CD14-positive monocyte (primary cell): ENCODE measurements around the gene UROC1. TPM values are rescaled to one million over a fixed set of nuclear protein-coding genes. Genes with fewer than 3 reads are reported as not detected.

Experiments
- DNase-seq, 3 donors: peaks; one replicate each; pipeline ENCODE4 v3.0.0-alpha.2; 2011 to 2022
- H2AFZ ChIP-seq: 2 replicates; pipeline ENCODE4 v1.6.0; 2012; ENCODE audit warnings: mild to moderate bottlenecking, low read depth, low read length, inconsistent platforms; ENCODE audit not compliant: insufficient read depth, poor library complexity, severe bottlenecking
- H3K27ac ChIP-seq, 2 donors: 1 replicate in 1 of 2; 2 replicates in 1 of 2; pipeline ENCODE4 v1.5.1; 2012 to 2013; ENCODE audit warnings: low read length in 2 of 2, control low read depth in 1 of 2, inconsistent platforms in 1 of 2, low read depth in 1 of 2, mild to moderate bottlenecking in 1 of 2
- H3K27me3 ChIP-seq, 2 donors: one replicate each; pipeline versions ENCODE4 v1.6.0 to v1.6.1; 2011 to 2013; ENCODE audit warnings: low read length in 2 of 2; ENCODE audit not compliant: control insufficient read depth in 2 of 2, insufficient read depth in 2 of 2
- H3K36me3 ChIP-seq, 2 donors: replicated peaks in 1 of 2; 1 replicate in 1 of 2; 2 replicates in 1 of 2; pipeline versions ENCODE4 v1.5.1 to v1.6.1; 2012 to 2013; ENCODE audit warnings: low read length in 2 of 2, control low read depth in 1 of 2, inconsistent platforms in 1 of 2, mild to moderate bottlenecking in 1 of 2; ENCODE audit not compliant: insufficient read depth in 2 of 2, control insufficient read depth in 1 of 2
- H3K4me1 ChIP-seq, 2 donors: 1 replicate in 1 of 2; 2 replicates in 1 of 2; pipeline versions ENCODE4 v1.5.1 to v1.6.1; 2012 to 2013; ENCODE audit warnings: low read length in 2 of 2, control low read depth in 1 of 2, inconsistent platforms in 1 of 2, mild to moderate bottlenecking in 1 of 2, moderate library complexity in 1 of 2; ENCODE audit not compliant: insufficient read depth in 2 of 2, control insufficient read depth in 1 of 2
- H3K4me2 ChIP-seq: replicated peaks from 2 replicates; pipeline ENCODE3; 2012; ENCODE audit warnings: low read length, moderate library complexity, mild to moderate bottlenecking; ENCODE audit not compliant: poor library complexity, severe bottlenecking; ENCODE audit errors: extremely low read depth
- H3K4me3 ChIP-seq, 3 experiments: fragments of 200-600 bp in 1 of 3; sonication (generic) in 1 of 3; replicated peaks in 1 of 3; 1 replicate in 2 of 3; 2 replicates in 1 of 3; pipeline ENCODE4 v1.5.1; 2011 to 2013; ENCODE audit warnings: low read length in 3 of 3, mild to moderate bottlenecking in 3 of 3, control low read depth in 2 of 3, low read depth in 2 of 3, inconsistent platforms in 1 of 3, moderate library complexity in 1 of 3
- H3K79me2 ChIP-seq: 2 replicates; pipeline ENCODE4 v1.6.0; 2012; ENCODE audit warnings: mild to moderate bottlenecking, control low read depth, inconsistent platforms, low read length, moderate library complexity; ENCODE audit not compliant: insufficient read depth
- H3K9ac ChIP-seq: 2 replicates; pipeline ENCODE4 v1.6.0; 2017; ENCODE audit warnings: low read length, mild to moderate bottlenecking; ENCODE audit not compliant: insufficient read depth, poor library complexity, severe bottlenecking
- H3K9me3 ChIP-seq, 2 donors: replicated peaks in 1 of 2; 1 replicate in 1 of 2; 2 replicates in 1 of 2; pipeline versions ENCODE4 v1.5.1 to v1.6.1; 2012 to 2013; ENCODE audit warnings: low read length in 2 of 2, control low read depth in 1 of 2; ENCODE audit not compliant: control insufficient read depth in 1 of 2, insufficient read depth in 1 of 2
- H4K20me1 ChIP-seq: 2 replicates; pipeline ENCODE4 v1.6.0; 2012; ENCODE audit warnings: mild to moderate bottlenecking, low read length, control low read depth, moderate library complexity; ENCODE audit not compliant: insufficient read depth
- H3K27ac Mint-ChIP-seq, 7 donors: one replicate each; pipeline ENCODE4 v1.8.0; 2020; ENCODE audit warnings: mild to moderate bottlenecking in 7 of 7, mixed read lengths in 7 of 7, moderate library complexity in 6 of 7, inconsistent platforms in 2 of 7
- H3K27me3 Mint-ChIP-seq, 3 donors: one replicate each; pipeline ENCODE4 v1.8.0; 2021 to 2022; ENCODE audit warnings: low read depth in 3 of 3, mild to moderate bottlenecking in 3 of 3, mixed read lengths in 3 of 3, moderate library complexity in 3 of 3, inconsistent platforms in 1 of 3
- H3K36me3 Mint-ChIP-seq, 2 donors: one replicate each; pipeline ENCODE4 v1.8.0; 2020; ENCODE audit warnings: mixed read lengths in 2 of 2, inconsistent platforms in 1 of 2, mild to moderate bottlenecking in 1 of 2
- H3K4me1 Mint-ChIP-seq: one replicate; pipeline ENCODE4 v1.8.0; 2020; ENCODE audit warnings: mild to moderate bottlenecking, mixed read lengths
- H3K4me3 Mint-ChIP-seq, 2 donors: one replicate each; pipeline ENCODE4 v1.8.0; 2020; ENCODE audit warnings: mild to moderate bottlenecking in 2 of 2, mixed read lengths in 2 of 2, moderate library complexity in 1 of 2
- H3K9me3 Mint-ChIP-seq, 7 donors: one replicate each; pipeline ENCODE4 v1.8.0; 2020 to 2022; ENCODE audit warnings: mixed read lengths in 7 of 7, mild to moderate bottlenecking in 6 of 7, moderate library complexity in 6 of 7, inconsistent platforms in 2 of 7
- WGBS: methylation state at CpG from one replicate; pipeline ENCODE4 v1.1.5; 2013; ENCODE audit warnings: missing lambda C conversion rate; ENCODE audit not compliant: insufficient coverage; 5-methylcytosine and 5-hydroxymethylcytosine counted together
- intact Hi-C, 2 donors: fragments of 100-400 bp; cut with micrococcal nuclease; formaldehyde crosslinking; loops; one replicate each; pipeline versions ENCODE4 v1.15.0 to v1.15.1; 2023
- polyA plus RNA-seq, 3 donors: library from polyadenylated mRNA; depleted of rRNA in 1 of 3; unstranded in 2 of 3; stranded (reverse) in 1 of 3; fragments of 300-500 nt in 2 of 3; fragments of >200 nt in 1 of 3; fragmentation: Illumina TruSeq in 2 of 3; gene quantifications; 1 replicate in 2 of 3; 2 replicates in 1 of 3; pipeline ENCODE4 v1.2.3, GENCODE V29; 2012 to 2021
- TF ChIP-seq, protein P1 (sequence below): fragments of 200-600 bp; IDR thresholded peaks from one replicate; pipeline ENCODE4 v1.8.0; 2022; ENCODE audit warnings: antibody characterized with exemption, mild to moderate bottlenecking

Gene UROC1
- polyA plus RNA-seq, 3 donors, result not detected

DNA sequence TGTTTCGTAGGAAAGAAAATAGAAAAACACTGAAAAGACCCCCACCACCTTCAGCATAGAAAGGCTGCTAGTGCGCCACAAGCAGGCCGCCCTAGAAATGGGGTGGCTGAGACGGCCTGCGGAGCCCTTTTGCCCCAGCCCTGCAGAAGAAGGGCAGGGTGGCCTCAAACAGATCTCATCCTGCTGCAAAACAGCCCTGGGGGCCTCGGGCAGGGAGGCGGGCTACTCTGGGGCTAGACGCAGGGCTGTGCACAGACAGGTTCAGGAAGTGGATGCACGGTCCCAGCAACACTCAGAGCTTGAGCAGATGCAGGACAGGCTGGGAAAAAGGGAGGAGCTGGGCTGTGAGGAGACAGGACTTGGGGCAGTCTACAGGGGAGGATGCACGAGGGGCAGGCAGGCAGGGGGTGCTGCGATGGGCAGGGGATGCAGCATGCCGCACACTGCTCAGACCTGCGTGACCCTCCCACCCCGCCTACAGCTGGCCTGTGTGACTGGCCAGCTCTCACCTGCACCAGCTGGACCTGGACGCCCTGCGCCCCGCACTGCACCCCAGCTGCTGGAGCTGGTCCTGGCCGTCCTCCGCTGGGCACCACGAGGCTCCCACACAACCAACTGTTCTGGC lies 76.2 kb downstream of the UROC1 start:
- no peak overlapping the region for H2AFZ ChIP-seq
- H3K27me3 ChIP-seq, result no peaks in the 10 kb centered on the region
- intact Hi-C loops, result no loop called here
- peaks cover 63 to 88% of the 10 kb centered on the region in 2 donors for H3K36me3 ChIP-seq
- Mint-ChIP-seq H3K4me1 (peaks cover 5% of the 10 kb centered on the region), H3K9me3 (peaks cover 0 to 3% (median 0%) of the 10 kb centered on the region in 7 donors), H3K27ac (peak overlapping the region in 1 of 7 donors; percentile 20), H3K36me3 (peaks cover 72 to 82% of the 10 kb centered on the region in 2 donors), H3K4me3 (no peak overlapping the region), H3K27me3 (peaks cover 0 to 2% (median 0%) of the 10 kb centered on the region in 3 donors)
- no peak overlapping the region for H3K4me3 ChIP-seq
- H3K79me2 ChIP-seq, result no peaks in the 10 kb centered on the region
- no peak overlapping the region for H3K4me2 ChIP-seq
- no peaks in the 10 kb centered on the region for H3K4me1 ChIP-seq
- H3K9me3 ChIP-seq, result no peaks in the 10 kb centered on the region
- no peak overlapping the region for H3K9ac ChIP-seq
- H4K20me1 ChIP-seq, result peaks cover 33% of the 10 kb centered on the region
- H3K27ac ChIP-seq, result no peak overlapping the region
- TF ChIP-seq, protein P1, sequence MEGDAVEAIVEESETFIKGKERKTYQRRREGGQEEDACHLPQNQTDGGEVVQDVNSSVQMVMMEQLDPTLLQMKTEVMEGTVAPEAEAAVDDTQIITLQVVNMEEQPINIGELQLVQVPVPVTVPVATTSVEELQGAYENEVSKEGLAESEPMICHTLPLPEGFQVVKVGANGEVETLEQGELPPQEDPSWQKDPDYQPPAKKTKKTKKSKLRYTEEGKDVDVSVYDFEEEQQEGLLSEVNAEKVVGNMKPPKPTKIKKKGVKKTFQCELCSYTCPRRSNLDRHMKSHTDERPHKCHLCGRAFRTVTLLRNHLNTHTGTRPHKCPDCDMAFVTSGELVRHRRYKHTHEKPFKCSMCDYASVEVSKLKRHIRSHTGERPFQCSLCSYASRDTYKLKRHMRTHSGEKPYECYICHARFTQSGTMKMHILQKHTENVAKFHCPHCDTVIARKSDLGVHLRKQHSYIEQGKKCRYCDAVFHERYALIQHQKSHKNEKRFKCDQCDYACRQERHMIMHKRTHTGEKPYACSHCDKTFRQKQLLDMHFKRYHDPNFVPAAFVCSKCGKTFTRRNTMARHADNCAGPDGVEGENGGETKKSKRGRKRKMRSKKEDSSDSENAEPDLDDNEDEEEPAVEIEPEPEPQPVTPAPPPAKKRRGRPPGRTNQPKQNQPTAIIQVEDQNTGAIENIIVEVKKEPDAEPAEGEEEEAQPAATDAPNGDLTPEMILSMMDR, result no peak
- WGBS, result over 99% methylated on average over 15 of the region's 20 CpGs
- DNase-seq, result no peak

- Mint-ChIP-seq H3K4me1 (peaks cover 5% of the 10 kb centered on the region), H3K27ac (peak overlapping the region in 2 of 7 donors; percentile 43 to 46), H3K27me3 (peaks cover 0 to 2% (median 0%) of the 10 kb centered on the region in 3 donors), H3K9me3 (peaks cover 0 to 3% (median 0%) of the 10 kb centered on the region in 7 donors), H3K4me3 (no peak overlapping the region), H3K36me3 (peaks cover 73 to 82% of the 10 kb centered on the region in 2 donors)
- Histone ChIP-seq H4K20me1 (peaks cover 26% of the 10 kb centered on the region), H3K36me3 (peaks cover 65 to 88% of the 10 kb centered on the region in 2 donors), H3K4me1 (no peaks in the 10 kb centered on the region), H3K4me3 (no peak overlapping the region), H3K9ac (no peak overlapping the region), H3K4me2 (no peak overlapping the region), H3K79me2 (no peaks in the 10 kb centered on the region), H2AFZ (no peak overlapping the region), H3K27me3 (no peaks in the 10 kb centered on the region), H3K9me3 (no peaks in the 10 kb centered on the region), H3K27ac (no peak overlapping the region)
- TF ChIP-seq, protein P1, result no peak
- intact Hi-C loops, result no loop called here
- no peak for DNase-seq
- 98% methylated on average over 4 of the region's 9 CpGs for WGBS
Measured at GRCh38 chr3:126440709-126440995, 76.9 kb downstream of the UROC1 start.
